A673 (cell line): Measurements from ENCODE around the gene ARHGAP4. TPM values are rescaled to one million over a fixed set of nuclear protein-coding genes. Genes with fewer than 3 reads are reported as not detected.

Source experiments
- BruUV-seq: library from RNA; stranded (reverse); fragments of 400-500 nt; replicated peaks from 2 replicates; lab custom pipeline; 2021; lab: Mats Ljungman, UMichigan
- CTCF ChIA-PET: fragments of 300-600 bp; sonication (Branson Sonifier 250); formaldehyde crosslinking; loops from one replicate; lab custom pipeline; 2022; ENCODE audit warnings: antibody characterized with exemption; lab: Charles Lee
- POLR2A ChIA-PET: fragments of 300-600 bp; sonication (Branson Sonifier 250); formaldehyde crosslinking; loops from one replicate; lab custom pipeline; 2022; ENCODE audit warnings: antibody characterized with exemption; ENCODE audit not compliant: low non-redundant PET; lab: Charles Lee
- DNase-seq: peaks from one replicate; pipeline ENCODE4 v3.0.0-alpha.2; 2015; ENCODE audit warnings: low spot score
- H3K27ac ChIP-seq: fragments of 200-600 bp; sonication (generic); 2 replicates; pipeline ENCODE4 v1.5.1; 2016; ENCODE audit warnings: mixed run types, low read depth, mild to moderate bottlenecking, mixed read lengths, antibody characterized with exemption, low read length; ENCODE audit not compliant: poor library complexity, severe bottlenecking
- H3K27me3 ChIP-seq: fragments of 200-600 bp; sonication (generic); replicated peaks from 2 replicates; pipeline ENCODE4 v1.6.1; 2017; ENCODE audit warnings: mixed run types, low read depth, mild to moderate bottlenecking, mixed read lengths, antibody characterized with exemption, low read length; ENCODE audit not compliant: insufficient read depth, poor library complexity
- H3K36me3 ChIP-seq: fragments of 200-600 bp; sonication (generic); 2 replicates; pipeline ENCODE4 v1.6.1; 2016; ENCODE audit warnings: mixed run types, mild to moderate bottlenecking, mixed read lengths, antibody characterized with exemption, low read length; ENCODE audit not compliant: insufficient read depth, poor library complexity, severe bottlenecking
- H3K4me1 ChIP-seq: fragments of 200-600 bp; sonication (generic); 2 replicates; pipeline ENCODE4 v1.6.1; 2017; ENCODE audit warnings: mixed run types, mild to moderate bottlenecking, mixed read lengths, antibody characterized with exemption, low read length; ENCODE audit not compliant: insufficient read depth, poor library complexity, severe bottlenecking
- H3K4me3 ChIP-seq: fragments of 200-600 bp; sonication (generic); 2 replicates; pipeline ENCODE4 v1.5.1; 2016; ENCODE audit warnings: low read depth, mixed run types, mild to moderate bottlenecking, mixed read lengths, low read length; ENCODE audit not compliant: poor library complexity, severe bottlenecking
- H3K9me3 ChIP-seq: fragments of 200-600 bp; sonication (generic); 2 replicates; pipeline ENCODE4 v1.6.1; 2016; ENCODE audit warnings: mixed run types, low read depth, mild to moderate bottlenecking, mixed read lengths, antibody characterized with exemption, low read length; ENCODE audit not compliant: poor library complexity, severe bottlenecking
- CTCF ChIP-seq: fragments of 300-800, 200-600 bp; sonication (generic); conservative IDR thresholded peaks from 2 replicates; pipeline ENCODE4 v1.5.1; 2017; ENCODE audit warnings: low read depth, mild to moderate bottlenecking, antibody characterized with exemption, low read length, moderate library complexity, mixed read lengths
- EZH2 ChIP-seq: fragments of 200-600 bp; sonication (generic); IDR thresholded peaks from 2 replicates; pipeline ENCODE4 v1.6.1; 2017; ENCODE audit warnings: borderline replicate concordance, low read depth, mild to moderate bottlenecking, mixed read lengths, antibody characterized with exemption, low read length; ENCODE audit not compliant: poor library complexity, severe bottlenecking
- intact Hi-C: fragments of 100-400 bp; cut with micrococcal nuclease; formaldehyde crosslinking; loops from one replicate; pipeline ENCODE4 v1.10.0; 2022; ENCODE audit not compliant: unreplicated experiment
- total RNA-seq: library from RNA; stranded (reverse); gene quantifications from 2 replicates; pipeline ENCODE4 v1.2.3, GENCODE V29; 2021

The ARHGAP4 gene
- total RNA-seq, 1 experiment from 2014 or later = 43.0 TPM

- peaks cover 3% of the 10 kb centered on the region for H3K27me3 ChIP-seq
- DNase-seq = no peak
- no peaks in the 10 kb centered on the region for H3K36me3 ChIP-seq
- H3K27ac ChIP-seq = no peak overlapping the region
- no peaks in the 10 kb centered on the region for H3K9me3 ChIP-seq
- BruUV-seq = no TSS peak
- no peak for TF ChIP-seq CTCF
- TF ChIP-seq EZH2 = no peak
- ChIA-PET POLR2A (no interaction called here), CTCF (no interaction called here)
- intact Hi-C loops = no loop called here
- H3K4me1 ChIP-seq = no peaks in the 10 kb centered on the region
- H3K4me3 ChIP-seq = no peak overlapping the region
Measured at GRCh38 chrX:153873282-153874084, 52.6 kb downstream of the ARHGAP4 start.

GRCh38 chrX:153871946-153872878 is 53.9 kb downstream of the ARHGAP4 start:
- ChIA-PET POLR2A (no interaction called here), CTCF (no interaction called here)
- BruUV-seq = no TSS peak
- no peaks in the 10 kb centered on the region for H3K36me3 ChIP-seq
- H3K27ac ChIP-seq = no peak overlapping the region
- intact Hi-C loops = no loop called here
- H3K9me3 ChIP-seq = no peaks in the 10 kb centered on the region
- H3K27me3 ChIP-seq = peaks cover 3% of the 10 kb centered on the region
- DNase-seq = no peak
- H3K4me3 ChIP-seq = no peak overlapping the region
- TF ChIP-seq EZH2 (no peak), CTCF (no peak)
- no peaks in the 10 kb centered on the region for H3K4me1 ChIP-seq

GRCh38 chrX:153871451-153871850 is 54.6 kb downstream of the ARHGAP4 start:
- POLR2A ChIA-PET = no interaction called here
- BruUV-seq = no TSS peak
- TF ChIP-seq CTCF (no peak), EZH2 (no peak)
- Histone ChIP-seq H3K36me3 (no peaks in the 10 kb centered on the region), H3K4me3 (no peak overlapping the region), H3K4me1 (no peaks in the 10 kb centered on the region), H3K27ac (no peak overlapping the region), H3K27me3 (peaks cover 3% of the 10 kb centered on the region), H3K9me3 (no peaks in the 10 kb centered on the region)
- intact Hi-C loops = no loop called here
- DNase-seq = no peak
- CTCF ChIA-PET = no interaction called here
